Mesenteric fat pad (tissue), 1 donor: Measurements from ENCODE around the gene CDY1. TPM values are rescaled to one million over a fixed set of nuclear protein-coding genes. Genes with fewer than 3 reads are reported as not detected.
"Not testable (repeated sequence)": the region's sequence is repeated elsewhere in the genome, so short reads cannot be mapped to it uniquely, and the experiment has no call there.

Source experiments
- DNase-seq: peaks from one replicate; pipeline ENCODE4 v3.0.0-alpha.2; 2020; ENCODE audit warnings: low spot score
- long read RNA-seq: library from polyadenylated mRNA; unstranded; transcript quantifications from one replicate; pipeline ENCODE4 v2.0.0, GENCODE V29; 2020
- total RNA-seq: library from RNA; stranded (reverse); fragmentation: NEBNext Ultra II Directional; extraction: Animal tissue kit (Norgen Biotek cat#: 25700); gene quantifications from one replicate; pipeline ENCODE4 v1.2.1, GENCODE V29; 2021
- donor health status: DM: yes; HTN: yes; CAD: no.

Gene CDY1, protein sequence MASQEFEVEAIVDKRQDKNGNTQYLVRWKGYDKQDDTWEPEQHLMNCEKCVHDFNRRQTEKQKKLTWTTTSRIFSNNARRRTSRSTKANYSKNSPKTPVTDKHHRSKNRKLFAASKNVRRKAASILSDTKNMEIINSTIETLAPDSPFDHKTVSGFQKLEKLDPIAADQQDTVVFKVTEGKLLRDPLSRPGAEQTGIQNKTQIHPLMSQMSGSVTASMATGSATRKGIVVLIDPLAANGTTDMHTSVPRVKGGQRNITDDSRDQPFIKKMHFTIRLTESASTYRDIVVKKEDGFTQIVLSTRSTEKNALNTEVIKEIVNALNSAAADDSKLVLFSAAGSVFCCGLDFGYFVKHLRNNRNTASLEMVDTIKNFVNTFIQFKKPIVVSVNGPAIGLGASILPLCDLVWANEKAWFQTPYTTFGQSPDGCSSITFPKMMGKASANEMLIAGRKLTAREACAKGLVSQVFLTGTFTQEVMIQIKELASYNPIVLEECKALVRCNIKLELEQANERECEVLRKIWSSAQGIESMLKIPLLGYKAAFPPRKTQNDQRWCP
- total RNA-seq = not detected
- long read RNA-seq = 0 reads

GRCh38 chrY:25621817-25622216, at the start of gene CDY1:
CDY1 (plus strand) TSS chrY:25622117; CDS start chrY:25622443, 326 bp downstream.
- DNase-seq = not testable (repeated sequence)

- DNase-seq = not testable (repeated sequence)
Measured at GRCh38 chrY:25593336-25593735, 28.6 kb upstream of the CDY1 start.

DNA sequence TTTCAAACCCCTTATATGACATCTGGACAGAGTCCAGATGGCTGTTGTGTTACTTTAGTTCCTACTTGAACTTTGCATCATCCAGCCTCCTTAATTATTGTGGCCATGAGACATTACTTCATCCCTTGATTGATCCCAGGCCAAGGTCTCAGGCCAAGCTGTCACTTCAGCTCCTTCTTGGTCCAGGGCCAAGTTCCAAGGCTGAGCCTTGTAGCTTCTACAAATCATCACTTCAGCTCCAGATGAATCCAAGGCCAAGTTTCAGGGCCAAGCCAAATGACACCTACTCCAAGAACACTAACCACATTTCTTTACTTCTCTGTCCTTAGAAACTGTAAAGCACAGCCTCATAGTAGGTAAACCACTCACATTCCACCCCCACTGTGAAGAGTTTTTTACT, 1.7 kb upstream of the CDY1 start:
- DNase-seq = not testable (repeated sequence)

GRCh38 chrY:25626524-25626923, 4.6 kb downstream of the CDY1 start:
- DNase-seq = not testable (repeated sequence)

DNA sequence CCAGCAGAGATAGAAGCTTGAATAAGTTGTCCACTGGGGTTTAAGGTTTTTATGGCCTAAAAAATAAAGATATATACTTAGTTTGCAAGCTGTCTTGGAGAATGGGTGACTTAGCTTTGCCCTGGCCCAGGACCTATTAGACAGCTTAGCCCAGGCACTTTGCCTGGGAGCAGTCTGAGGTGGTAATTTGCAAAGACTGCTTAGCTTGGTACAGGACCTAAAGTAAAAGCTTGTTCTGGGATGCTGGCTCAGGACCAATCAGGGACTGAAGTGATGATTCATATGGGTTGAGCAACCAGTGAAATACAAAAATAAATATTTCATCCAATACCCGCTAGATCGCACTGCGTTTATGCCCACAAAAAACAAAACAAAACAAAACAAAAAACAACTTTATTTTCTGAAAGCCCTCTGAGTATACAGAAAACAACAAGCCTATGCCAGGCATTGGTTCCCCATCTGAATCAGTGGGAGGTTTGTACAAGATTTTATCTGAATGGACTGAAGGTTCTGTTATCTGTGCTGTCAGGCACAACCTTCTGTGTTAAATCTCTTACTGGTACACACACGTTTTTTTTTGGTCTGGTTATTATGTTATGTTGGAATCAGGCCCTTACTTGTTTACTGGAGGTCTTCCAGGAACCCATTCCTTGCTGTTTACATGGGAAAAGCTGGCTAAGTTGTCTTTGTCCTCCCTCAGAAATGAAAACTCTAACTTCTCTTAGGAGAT, 8.6 kb downstream of the CDY1 start:
- not testable (repeated sequence) for DNase-seq

- DNase-seq = not testable (repeated sequence)
Measured at GRCh38 chrY:25639852-25640251, 17.9 kb downstream of the CDY1 start.

- DNase-seq = not testable (repeated sequence)
Measured at GRCh38 chrY:25643024-25643915, 21.4 kb downstream of the CDY1 start.
